HEK293 (cell line): Measurements from ENCODE around the gene TKT.
A peak's percentile ranks its signal among the peaks of the same experiment; 100 is the strongest.

ENCODE experiments used
- CTCF ChIA-PET: fragments of 350-600 bp; formaldehyde crosslinking; extraction: SDS; loops from one replicate; lab custom pipeline; 2021; ENCODE audit warnings: antibody characterized with exemption; lab: Yijun Ruan, JAX
- POLR2A ChIA-PET: fragments of 300-600 bp; formaldehyde crosslinking; extraction: SDS; loops from one replicate; lab custom pipeline; 2020; ENCODE audit warnings: antibody characterized with exemption, inconsistent platforms; lab: Yijun Ruan, JAX
- H3K27ac ChIP-seq: fragments of 200-500 bp; sonication (Bioruptor generic); 2 replicates; pipeline ENCODE4 v1.5.1; 2014; ENCODE audit warnings: low read depth, low read length, control low read depth, inconsistent platforms; ENCODE audit errors: extremely low read depth
- H3K36me3 ChIP-seq, 2 experiments: fragments of 200-500 bp in 1 of 2; sonication (Bioruptor generic) in 1 of 2; 1 replicate in 1 of 2; 2 replicates in 1 of 2; pipeline ENCODE4 v1.5.1; 2014 to 2017; ENCODE audit warnings: inconsistent platforms in 2 of 2, low read length in 2 of 2; ENCODE audit not compliant: control insufficient read depth in 2 of 2, insufficient read depth in 1 of 2
- H3K4me1 ChIP-seq: fragments of 200-500 bp; sonication (Bioruptor generic); 2 replicates; pipeline ENCODE4 v1.5.1; 2014; ENCODE audit warnings: mild to moderate bottlenecking, low read length, inconsistent platforms; ENCODE audit not compliant: control insufficient read depth, insufficient read depth
- H3K4me3 ChIP-seq: 2 replicates; pipeline ENCODE4 v1.5.1; 2011; ENCODE audit warnings: low read depth, mild to moderate bottlenecking, control low read depth, low read length, moderate library complexity
- H3K9me3 ChIP-seq: fragments of 200-500 bp; sonication (Bioruptor generic); 2 replicates; pipeline ENCODE4 v1.5.1; 2014; ENCODE audit warnings: low read depth, low read length, inconsistent platforms; ENCODE audit not compliant: control insufficient read depth, insufficient read depth
- HOXD13 ChIP-seq: sonication (generic); formaldehyde crosslinking; IDR thresholded peaks from 2 replicates; pipeline ENCODE4 v1.8.0; 2022; ENCODE audit warnings: missing genetic modification reagents, borderline replicate concordance
- KLF16 ChIP-seq: fragments of 450-650 bp; formaldehyde crosslinking; IDR thresholded peaks from 2 replicates; pipeline ENCODE4 v1.5.1; 2017; ENCODE audit warnings: missing biosample characterization, missing genetic modification characterization
- PRDM4 ChIP-seq: fragments of 450-650 bp; formaldehyde crosslinking; IDR thresholded peaks from 2 replicates; pipeline ENCODE4 v1.5.1; 2017; ENCODE audit warnings: missing biosample characterization, missing genetic modification characterization
- SP2 ChIP-seq: fragments of 450-650 bp; formaldehyde crosslinking; IDR thresholded peaks from 2 replicates; pipeline ENCODE4 v1.5.1; 2016; ENCODE audit warnings: missing biosample characterization, missing genetic modification characterization
- YY2 ChIP-seq: fragments of 450-650 bp; formaldehyde crosslinking; IDR thresholded peaks from 2 replicates; pipeline ENCODE4 v1.5.1; 2016; ENCODE audit warnings: missing biosample characterization, missing genetic modification characterization
- ZBTB17 ChIP-seq: fragments of 450-650 bp; formaldehyde crosslinking; IDR thresholded peaks from 2 replicates; pipeline ENCODE4 v1.5.1; 2016; ENCODE audit warnings: missing biosample characterization, missing genetic modification characterization
- ZBTB20 ChIP-seq: fragments of 450-650 bp; formaldehyde crosslinking; IDR thresholded peaks from 2 replicates; pipeline ENCODE4 v1.5.1; 2016; ENCODE audit warnings: missing biosample characterization, missing genetic modification characterization
- ZBTB21 ChIP-seq: fragments of 450-650 bp; formaldehyde crosslinking; IDR thresholded peaks from 2 replicates; pipeline ENCODE4 v1.5.1; 2017; ENCODE audit warnings: missing biosample characterization, missing genetic modification characterization
- ZFHX2 ChIP-seq: fragments of 450-650 bp; formaldehyde crosslinking; conservative IDR thresholded peaks from 2 replicates; pipeline ENCODE4 v1.5.1; 2016; ENCODE audit warnings: missing biosample characterization, missing genetic modification characterization
- ZNF146 ChIP-seq: fragments of 450-650 bp; formaldehyde crosslinking; IDR thresholded peaks from 2 replicates; pipeline ENCODE4 v1.5.1; 2016; ENCODE audit warnings: missing biosample characterization, missing genetic modification characterization
- ZNF2 ChIP-seq: fragments of 450-650 bp; formaldehyde crosslinking; IDR thresholded peaks from 2 replicates; pipeline ENCODE4 v1.5.1; 2016; ENCODE audit warnings: missing biosample characterization, missing genetic modification characterization
- ZNF202 ChIP-seq: fragments of 450-650 bp; formaldehyde crosslinking; IDR thresholded peaks from 2 replicates; pipeline ENCODE4 v1.5.1; 2016; ENCODE audit warnings: missing biosample characterization, missing genetic modification characterization, borderline replicate concordance
- ZNF324 ChIP-seq: fragments of 450-650 bp; formaldehyde crosslinking; IDR thresholded peaks from 2 replicates; pipeline ENCODE4 v1.5.1; 2016; ENCODE audit warnings: missing biosample characterization, missing genetic modification characterization
- ZNF335 ChIP-seq: fragments of 450-650 bp; formaldehyde crosslinking; conservative IDR thresholded peaks from 2 replicates; pipeline ENCODE4 v1.5.1; 2016; ENCODE audit warnings: missing biosample characterization, missing genetic modification characterization
- ZNF341 ChIP-seq: fragments of 450-650 bp; formaldehyde crosslinking; IDR thresholded peaks from 2 replicates; pipeline ENCODE4; 2016; ENCODE audit warnings: low read depth, missing biosample characterization, missing genetic modification characterization
- ZNF362 ChIP-seq: fragments of 450-650 bp; formaldehyde crosslinking; IDR thresholded peaks from 2 replicates; pipeline ENCODE4 v1.5.1; 2016; ENCODE audit warnings: missing biosample characterization, missing genetic modification characterization
- ZNF423 ChIP-seq: fragments of 450-650 bp; formaldehyde crosslinking; IDR thresholded peaks from 2 replicates; pipeline ENCODE4 v1.5.1; 2016; ENCODE audit warnings: missing biosample characterization, missing genetic modification characterization
- ZNF514 ChIP-seq: fragments of 450-650 bp; formaldehyde crosslinking; IDR thresholded peaks from 2 replicates; pipeline ENCODE4 v1.5.1; 2016; ENCODE audit warnings: missing biosample characterization, missing genetic modification characterization
- ZNF548 ChIP-seq: fragments of 450-650 bp; formaldehyde crosslinking; IDR thresholded peaks from 2 replicates; pipeline ENCODE4 v1.5.1; 2016; ENCODE audit warnings: missing biosample characterization, missing genetic modification characterization
- ZNF561 ChIP-seq: fragments of 450-650 bp; IDR thresholded peaks from 2 replicates; pipeline ENCODE4 v1.5.1; 2018; ENCODE audit warnings: missing biosample characterization, missing genetic modification characterization, borderline replicate concordance
- ZNF600 ChIP-seq: fragments of 450-650 bp; formaldehyde crosslinking; IDR thresholded peaks from 2 replicates; pipeline ENCODE4 v1.5.1; 2016; ENCODE audit warnings: missing biosample characterization, missing genetic modification characterization
- ZNF629 ChIP-seq: fragments of 450-650 bp; formaldehyde crosslinking; IDR thresholded peaks from 2 replicates; pipeline ENCODE4 v1.5.1; 2017; ENCODE audit warnings: missing biosample characterization, missing genetic modification characterization
- ZNF660 ChIP-seq: fragments of 450-650 bp; IDR thresholded peaks from 2 replicates; pipeline ENCODE4 v1.5.1; 2018; ENCODE audit warnings: missing biosample characterization, mild to moderate bottlenecking, missing genetic modification characterization
- ZNF76 ChIP-seq: fragments of 450-650 bp; formaldehyde crosslinking; IDR thresholded peaks from 2 replicates; pipeline ENCODE4; 2016; ENCODE audit warnings: low read depth, missing biosample characterization, missing genetic modification characterization, borderline replicate concordance
- ZNF785 ChIP-seq: fragments of 450-650 bp; formaldehyde crosslinking; IDR thresholded peaks from 2 replicates; pipeline ENCODE4 v1.5.1; 2016; ENCODE audit warnings: missing biosample characterization, missing genetic modification characterization
- ZSCAN30 ChIP-seq: fragments of 450-650 bp; IDR thresholded peaks from 2 replicates; pipeline ENCODE4 v1.5.1; 2018; ENCODE audit warnings: missing biosample characterization, mild to moderate bottlenecking, missing genetic modification characterization, moderate library complexity
- TF ChIP-seq, protein P1 (sequence below): IDR thresholded peaks from 2 replicates; pipeline ENCODE4 v1.6.1; 2011; ENCODE audit warnings: mild to moderate bottlenecking, low read depth, low read length, borderline replicate concordance
- TF ChIP-seq, protein P2 (sequence below): fragments of 450-650 bp; formaldehyde crosslinking; optimal IDR thresholded peaks from 2 replicates; pipeline ENCODE3; 2016; ENCODE audit warnings: missing biosample characterization, mild to moderate bottlenecking, missing genetic modification characterization

The TKT gene

GRCh38 chr3:53255423-53255774 is 423 bp downstream of the TKT start:
- CTCF ChIA-PET, result interaction anchor here (0.6 to 0.9 kb wide), 2 partner anchors 69 to 141 kb away, joined by 3 read pairs; no protein-coding TSS in a partner anchor
- POLR2A ChIA-PET, result interaction anchor here (1.4 kb wide), 1 partner anchor 15 kb away, joined by 3 read pairs; no protein-coding TSS in a partner anchor

GRCh38 chr3:53254509-53255422 is 1.1 kb downstream of the TKT start:
- Histone ChIP-seq H3K36me3 (peaks cover 0 to 13% of the 10 kb centered on the region in 2 experiments; a peak in 2 of 3 replicates), H3K4me3 (peak overlapping the region; percentile 88), H3K4me1 (0 out of 2 replicates have a peak, but pooled peaks cover under 1% of the 10 kb centered on the region), H3K27ac (peak overlapping the region; percentile 91), H3K9me3 (no peaks in the 10 kb centered on the region)
- ChIA-PET CTCF (interaction anchor here (0.6 kb wide), 1 partner anchor 69 kb away, joined by 3 read pairs; no protein-coding TSS in a partner anchor), POLR2A (interaction anchor here (1.0 to 1.4 kb wide), 2 partner anchors 10 to 16 kb away, joined by 3 read pairs; no protein-coding TSS in a partner anchor)
- TF ChIP-seq ZNF146 (no peak), PRDM4 (tag by site-specific recombination) (peak; percentile 99), ZNF629 (peak; percentile 54; the same call in 1 of the 2 replicates), ZNF202 (tag by site-specific recombination) (no peak), KLF16 (0 out of 2 replicates have a peak, but pooled peaks have one; percentile 16), ZNF548 (no peak), ZNF335 (tag by site-specific recombination) (peak; percentile 76), ZBTB21 (tag by site-specific recombination) (peak; percentile 37; the same call in 1 of the 2 replicates), SP2 (tag by site-specific recombination) (peak; percentile 86), ZFHX2 (tag by site-specific recombination) (peak; percentile 54), ZNF660 (no peak), ZNF561 (tag by site-specific recombination) (no peak), ZNF324 (tag by site-specific recombination) (no peak), ZSCAN30 (tag by site-specific recombination) (peak; percentile 86), ZBTB20 (tag by site-specific recombination) (peak; percentile 96), ZNF2 (0 out of 2 replicates have a peak, but pooled peaks have one; percentile 14), ZBTB17 (peak; percentile 73), ZNF362 (tag by site-specific recombination) (no peak), ZNF341 (tag by site-specific recombination) (no peak; the same call in 1 of the 2 replicates), ZNF600 (peak; percentile 80), ZNF514 (tag by site-specific recombination) (no peak)
- TF ChIP-seq, protein P1, sequence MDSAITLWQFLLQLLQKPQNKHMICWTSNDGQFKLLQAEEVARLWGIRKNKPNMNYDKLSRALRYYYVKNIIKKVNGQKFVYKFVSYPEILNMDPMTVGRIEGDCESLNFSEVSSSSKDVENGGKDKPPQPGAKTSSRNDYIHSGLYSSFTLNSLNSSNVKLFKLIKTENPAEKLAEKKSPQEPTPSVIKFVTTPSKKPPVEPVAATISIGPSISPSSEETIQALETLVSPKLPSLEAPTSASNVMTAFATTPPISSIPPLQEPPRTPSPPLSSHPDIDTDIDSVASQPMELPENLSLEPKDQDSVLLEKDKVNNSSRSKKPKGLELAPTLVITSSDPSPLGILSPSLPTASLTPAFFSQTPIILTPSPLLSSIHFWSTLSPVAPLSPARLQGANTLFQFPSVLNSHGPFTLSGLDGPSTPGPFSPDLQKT, result no peak
- TF ChIP-seq, protein P2, sequence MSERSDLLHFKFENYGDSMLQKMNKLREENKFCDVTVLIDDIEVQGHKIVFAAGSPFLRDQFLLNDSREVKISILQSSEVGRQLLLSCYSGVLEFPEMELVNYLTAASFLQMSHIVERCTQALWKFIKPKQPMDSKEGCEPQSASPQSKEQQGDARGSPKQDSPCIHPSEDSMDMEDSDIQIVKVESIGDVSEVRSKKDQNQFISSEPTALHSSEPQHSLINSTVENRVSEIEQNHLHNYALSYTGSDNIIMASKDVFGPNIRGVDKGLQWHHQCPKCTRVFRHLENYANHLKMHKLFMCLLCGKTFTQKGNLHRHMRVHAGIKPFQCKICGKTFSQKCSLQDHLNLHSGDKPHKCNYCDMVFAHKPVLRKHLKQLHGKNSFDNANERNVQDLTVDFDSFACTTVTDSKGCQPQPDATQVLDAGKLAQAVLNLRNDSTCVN (tag by site-specific recombination), result peak; percentile 5

More at GRCh38 chr3:53255423-53255774, 423 bp downstream of the TKT start:
- Histone ChIP-seq H3K9me3 (no peaks in the 10 kb centered on the region), H3K4me1 (no peaks in the 10 kb centered on the region), H3K36me3 (peaks cover 0 to 13% of the 10 kb centered on the region in 2 experiments; a peak in 2 of 3 replicates), H3K27ac (peak overlapping the region; percentile 91), H3K4me3 (peak overlapping the region; percentile 88)
- TF ChIP-seq, protein P2 (tag by site-specific recombination), result peak; percentile 46
- TF ChIP-seq ZNF76 (tag by site-specific recombination) (peak; percentile 54; the same call in 1 of the 2 replicates), ZNF423 (tag by site-specific recombination) (no peak), YY2 (tag by site-specific recombination) (0 out of 2 replicates have a peak, but pooled peaks have one; percentile 12), ZNF785 (tag by site-specific recombination) (no peak), HOXD13 (CRISPR knock-in tag) (no peak)
- TF ChIP-seq, all 188 proteins: peak for 3
